SW 1271 (cell line): ENCODE measurements around the gene TLK1.
A peak's percentile ranks its signal among the peaks of the same experiment; 100 is the strongest.
"Not testable (repeated sequence)": the region's sequence is repeated elsewhere in the genome, so short reads cannot be mapped to it uniquely, and the experiment has no call there.

Experiments used
- DNase-seq, 2 experiments: peaks; one replicate each; lab custom pipeline; 2025; lab: John Stamatoyannopoulos, UW

Gene TLK1

DNA sequence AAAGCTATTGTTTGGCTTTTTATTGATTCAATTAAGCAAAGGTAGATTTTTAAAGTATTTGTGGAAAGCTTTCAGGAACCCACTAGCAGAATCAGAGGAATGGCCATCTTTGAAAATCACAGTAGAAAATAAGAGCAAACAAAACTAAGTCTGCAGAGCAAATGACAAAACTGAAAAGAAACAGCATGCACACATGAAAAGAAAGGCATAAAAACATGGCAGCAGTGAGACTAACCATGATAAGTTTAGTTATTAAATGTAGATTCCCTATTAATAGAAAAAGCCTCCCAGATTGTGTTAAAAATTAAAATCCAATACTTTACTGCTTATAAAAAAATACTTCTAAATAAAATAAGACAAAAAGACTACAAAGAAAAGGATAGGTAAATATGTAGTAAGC is 9.1 kb upstream of the TLK1 start:
- DNase-seq: no peak

DNA sequence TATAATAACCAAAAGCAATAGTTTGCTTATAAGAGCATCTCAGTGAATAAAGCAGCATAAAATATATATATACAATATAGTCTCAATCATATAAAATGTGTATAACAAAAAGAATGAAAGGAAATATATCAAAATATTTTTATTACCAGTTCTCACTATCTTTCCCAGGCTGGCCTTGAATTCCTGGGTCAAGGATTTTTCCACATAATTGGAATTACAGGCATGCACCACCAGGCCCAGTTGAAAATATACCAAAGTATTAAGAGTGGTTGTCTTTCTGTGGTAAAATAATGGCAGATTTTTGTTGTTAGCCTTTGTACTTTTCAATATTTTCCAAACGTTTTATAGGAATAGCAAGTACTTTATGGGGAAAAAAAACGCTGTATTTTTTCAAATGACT is 8.6 kb upstream of the TLK1 start:
- no peak for DNase-seq

DNA sequence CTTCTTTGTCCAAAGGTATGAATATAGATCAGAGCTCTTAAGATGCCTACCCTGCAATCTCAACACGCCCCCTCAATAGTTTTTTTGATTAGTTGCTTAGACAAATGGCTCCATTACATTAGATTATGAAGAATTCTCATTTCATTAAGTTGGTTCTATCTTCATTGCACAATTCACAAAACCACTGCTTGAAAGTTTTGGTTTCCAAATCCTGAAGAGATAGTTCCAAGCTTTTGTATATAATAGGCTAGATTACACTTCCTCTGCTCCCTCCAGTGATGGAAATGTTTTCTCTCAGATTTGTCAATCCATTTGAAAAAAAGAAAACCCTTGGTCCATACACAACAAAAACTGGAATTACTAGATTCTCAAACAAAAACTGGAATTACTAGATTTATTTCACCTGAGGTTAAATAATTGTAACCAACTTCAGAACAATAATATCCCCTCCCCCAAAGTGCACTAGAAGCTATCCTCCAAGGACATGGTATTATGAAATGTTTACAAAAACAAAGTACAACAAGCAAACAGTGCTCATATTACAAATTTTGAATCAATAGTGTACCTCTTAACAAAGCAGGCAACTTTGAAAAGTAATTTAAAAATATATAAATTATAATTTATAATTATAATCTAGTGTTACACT is 6.8 kb upstream of the TLK1 start:
- DNase-seq: no peak

DNA sequence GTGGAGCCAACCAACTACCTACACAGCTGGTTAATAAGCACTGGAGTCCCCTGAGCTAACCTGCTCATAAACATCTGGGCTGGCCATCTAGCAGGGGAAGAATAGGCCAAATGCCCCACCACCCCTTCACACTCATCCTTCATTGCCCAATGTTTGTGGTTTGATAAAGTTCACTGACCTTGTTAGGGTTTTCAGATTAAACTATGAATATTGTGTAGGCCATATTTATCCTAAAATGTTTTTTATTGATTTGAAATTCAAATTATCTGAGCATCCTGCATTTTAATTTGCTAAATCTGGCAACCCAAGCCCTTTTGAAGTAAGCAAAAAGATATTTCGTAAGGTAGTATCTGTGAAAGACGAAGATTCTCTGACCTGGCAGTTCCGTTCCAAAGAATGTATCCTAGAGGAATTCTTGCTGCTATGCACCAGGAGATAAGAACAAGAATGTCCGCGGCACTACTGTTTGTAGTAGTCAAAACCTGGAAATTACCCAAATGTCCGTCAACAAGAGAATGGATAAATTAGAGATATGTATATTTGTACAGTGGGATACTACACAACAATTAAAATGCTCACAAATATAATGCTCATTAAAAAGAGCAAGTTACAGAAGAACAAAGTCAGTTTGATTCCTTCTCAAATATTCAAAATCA is 5.8 kb upstream of the TLK1 start:
- no peak for DNase-seq

DNA sequence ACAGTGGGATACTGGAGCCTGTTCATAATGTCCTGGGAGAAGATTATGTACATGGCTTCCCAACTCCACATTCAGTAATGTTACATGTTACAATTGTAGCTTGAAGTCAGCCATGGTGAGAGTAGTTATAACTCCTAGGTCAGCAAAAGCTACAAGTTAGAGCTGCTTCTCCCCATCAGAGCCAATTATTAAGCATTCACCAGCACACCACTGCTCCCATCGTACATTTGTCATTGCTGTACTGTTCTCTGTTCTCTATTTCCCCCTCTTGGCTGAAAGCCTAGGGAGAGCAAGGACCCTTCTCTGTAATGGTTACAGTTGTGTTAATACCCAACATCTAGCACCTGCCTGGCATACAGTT is 5.3 kb upstream of the TLK1 start:
- no peak for DNase-seq

DNA sequence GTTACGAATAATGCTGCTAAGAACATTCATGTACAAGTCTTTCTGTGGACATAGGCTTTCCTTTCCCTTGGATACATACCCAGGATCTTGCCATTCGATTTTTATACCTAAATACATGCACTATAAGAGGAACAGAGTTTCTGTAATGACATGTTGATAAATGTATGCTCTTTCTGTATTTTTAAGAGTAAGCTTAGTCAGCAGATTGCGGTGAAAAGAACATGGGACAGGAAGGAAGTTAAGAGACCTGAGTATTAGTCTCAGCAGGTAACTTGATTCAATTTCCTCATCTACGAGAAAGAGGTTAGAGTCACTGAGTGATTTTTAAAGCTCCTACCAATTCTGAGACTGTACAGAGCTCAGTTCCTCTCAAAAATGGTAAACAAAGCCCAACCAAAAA is 2.6 kb upstream of the TLK1 start:
- DNase-seq: no peak

DNA sequence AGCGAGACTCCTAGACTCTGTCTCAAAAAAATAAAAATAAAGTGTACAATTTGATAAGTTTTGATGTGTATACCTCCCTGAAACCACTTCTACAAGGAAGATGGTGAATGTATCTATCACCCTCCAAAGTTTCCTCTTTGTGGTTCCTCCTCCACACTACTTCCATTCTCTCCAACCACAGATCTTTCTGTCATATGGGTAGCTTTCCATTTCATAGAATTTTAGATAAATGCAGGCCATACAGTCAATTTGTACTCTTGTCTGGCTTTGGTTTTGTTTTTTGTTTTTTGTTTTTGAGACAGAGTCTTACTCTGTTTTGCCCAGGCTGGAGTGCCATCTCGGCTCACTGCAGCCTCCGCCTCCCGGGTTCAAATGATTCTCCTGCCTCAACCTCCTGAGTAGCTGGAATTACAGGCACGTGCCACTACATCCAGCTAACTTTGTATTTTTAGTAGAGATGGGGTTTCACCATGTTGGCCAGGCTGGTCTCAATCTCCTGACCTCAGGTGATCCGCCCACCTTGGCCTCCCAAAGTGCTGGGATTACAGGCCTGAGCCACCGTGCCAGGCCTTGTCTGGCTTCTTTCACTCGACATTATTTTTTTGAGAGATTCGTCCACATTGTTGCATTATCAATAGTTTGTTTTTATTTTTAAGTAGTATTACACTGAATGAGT is 2.0 kb upstream of the TLK1 start:
- DNase-seq: not testable (repeated sequence)

DNA sequence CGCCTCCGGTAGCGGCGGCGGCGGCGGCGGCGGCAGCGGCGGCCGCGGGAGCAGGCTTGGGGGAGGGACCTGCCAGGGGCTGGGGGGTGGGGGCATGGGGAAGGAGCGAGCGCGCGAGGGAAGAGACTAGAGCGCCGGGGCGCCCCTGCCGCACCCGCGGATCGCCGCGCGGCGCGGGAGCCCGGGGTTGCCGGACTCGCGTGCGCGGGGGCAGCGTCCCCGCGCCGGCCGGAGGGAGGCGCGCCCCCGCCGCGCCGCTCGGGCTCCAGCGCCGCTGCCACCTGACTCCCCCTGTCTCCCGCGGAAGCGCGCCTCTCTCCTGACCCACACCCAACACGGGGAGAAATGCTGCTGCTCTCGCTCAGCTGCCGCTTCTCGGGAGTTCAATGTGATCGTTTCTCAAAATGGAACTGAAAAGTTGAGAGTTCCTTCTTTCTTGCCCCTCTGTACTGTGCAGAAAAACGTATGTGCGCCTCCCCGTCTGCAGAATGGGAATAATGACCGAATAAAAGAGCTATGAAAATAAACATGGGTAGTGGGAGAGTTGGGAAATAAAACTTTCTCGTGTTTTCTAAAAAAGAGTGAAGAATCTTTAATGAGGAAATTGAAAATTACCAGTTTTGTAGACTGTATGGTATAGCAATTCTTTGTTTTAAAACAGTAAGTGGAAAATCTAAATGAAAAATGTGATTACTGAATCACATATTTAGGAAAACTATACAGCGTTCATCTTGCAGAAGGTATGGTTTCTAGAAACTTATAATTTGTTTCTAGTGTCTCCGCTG is 455 bp upstream of the TLK1 start:
- peak; percentile 12 to 63 for DNase-seq

DNA sequence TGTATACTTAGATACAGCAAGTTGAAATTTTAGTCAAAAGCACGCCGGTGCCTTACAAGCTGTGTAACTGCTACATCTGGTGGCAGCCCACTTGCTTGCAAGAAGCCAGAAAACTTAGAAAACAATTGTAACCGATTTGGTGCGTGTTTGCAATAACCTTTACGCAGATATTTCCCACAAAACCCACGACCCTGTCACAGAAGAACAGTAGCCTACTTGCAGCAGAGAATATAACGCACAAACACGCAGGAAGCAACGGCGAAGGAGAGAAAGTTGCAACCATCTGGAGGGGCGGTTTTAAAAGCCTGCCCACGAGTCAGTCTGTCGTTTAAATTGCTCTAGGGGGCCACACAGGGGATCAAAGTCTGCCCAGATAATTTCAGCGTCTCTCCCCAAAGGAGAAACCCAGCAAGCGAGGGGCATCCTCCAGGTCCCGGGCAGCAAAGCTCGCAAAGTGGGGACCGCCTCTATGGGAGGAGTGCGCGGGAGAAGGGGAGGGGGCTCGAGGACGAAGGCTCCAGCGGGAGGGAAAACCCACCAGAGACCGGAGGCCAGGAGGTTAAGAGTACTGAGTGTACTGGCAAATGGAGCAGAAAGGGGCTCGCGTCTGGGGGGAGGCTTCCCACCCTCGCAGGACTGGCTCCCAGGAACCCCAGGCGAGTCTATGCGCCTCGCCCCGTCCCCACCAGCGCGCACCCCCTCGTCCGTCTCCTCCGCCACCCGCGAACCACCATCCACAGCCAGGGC is 1.1 kb downstream of the TLK1 start:
- DNase-seq: peak in 1 of 2 experiments; percentile 50

DNA sequence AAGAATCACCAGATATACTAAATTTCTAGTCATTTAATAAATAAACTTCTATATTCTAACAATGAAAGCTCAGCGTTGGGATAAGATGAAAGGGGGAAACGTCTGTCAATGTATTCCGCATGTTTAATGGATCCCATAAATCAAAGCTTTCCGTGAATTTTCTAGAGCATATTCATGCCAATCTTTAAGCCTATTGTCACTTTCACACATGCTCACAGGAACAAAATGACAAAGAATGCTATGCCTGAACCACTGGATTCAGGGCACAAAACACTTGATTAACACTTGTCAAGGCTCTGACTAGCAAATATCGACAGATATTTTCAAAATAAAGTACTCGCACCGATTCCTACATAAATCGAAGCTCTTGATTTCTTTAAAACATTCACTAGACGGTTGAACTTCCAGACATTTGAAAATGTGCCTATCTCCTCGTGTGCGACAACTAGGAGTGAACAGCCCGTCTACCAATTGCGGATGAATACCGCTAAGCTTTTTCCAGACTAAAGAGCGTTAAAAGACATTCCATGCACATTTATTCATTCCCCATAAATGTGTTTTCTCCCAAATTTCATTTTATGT is 1.8 kb downstream of the TLK1 start:
- no peak for DNase-seq

DNA sequence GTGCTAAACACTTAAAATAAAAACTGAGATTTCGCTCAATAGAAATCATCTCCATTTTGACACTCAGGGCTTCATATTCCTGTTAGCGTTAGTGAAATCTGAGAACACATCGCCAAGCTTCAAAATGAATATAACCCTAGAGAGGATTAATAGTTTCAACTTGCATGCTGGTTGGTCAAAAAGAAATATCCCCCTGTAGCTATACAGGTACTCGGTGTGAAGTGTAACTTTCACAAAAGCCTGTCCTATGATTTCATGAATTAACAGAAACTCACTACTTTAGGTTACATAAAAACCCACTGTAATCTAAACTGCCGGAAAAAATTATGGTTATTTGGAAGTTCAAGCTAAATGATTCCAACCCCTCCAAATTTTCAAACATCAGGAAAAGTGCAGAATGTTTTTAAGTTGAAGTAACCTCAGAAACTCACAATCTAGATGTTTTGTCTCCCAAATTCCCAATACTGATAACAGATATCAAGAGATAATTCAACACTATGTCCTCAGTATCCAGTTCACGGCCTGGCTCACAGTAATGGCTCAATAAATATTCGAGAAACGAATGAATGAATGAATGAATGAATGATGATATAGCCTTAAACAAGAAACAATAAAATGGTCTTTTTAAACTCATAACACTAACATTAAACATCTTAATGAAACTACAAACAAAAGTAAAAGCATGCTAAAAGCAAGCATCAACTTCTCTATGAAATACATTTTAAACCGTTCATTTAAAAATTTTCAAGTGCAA is 2.5 kb downstream of the TLK1 start:
- DNase-seq: no peak

DNA sequence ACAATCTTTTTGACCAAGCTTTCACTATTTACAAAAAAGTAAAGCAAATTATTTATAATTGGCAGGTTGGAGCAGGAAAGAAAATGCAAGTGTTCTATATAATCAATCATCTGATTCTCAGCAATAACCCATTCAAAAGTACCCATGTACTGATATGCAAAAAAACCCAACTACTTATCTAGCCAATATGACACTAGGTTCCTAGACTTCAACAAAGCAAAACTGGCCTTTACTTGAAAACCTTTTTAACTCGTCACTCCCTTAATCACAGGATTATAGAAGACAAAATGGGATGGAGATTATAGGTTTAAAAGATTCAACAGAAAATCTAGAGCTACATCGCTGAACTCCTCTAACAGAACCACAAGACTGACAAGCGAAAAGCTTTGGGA is 3.6 kb downstream of the TLK1 start:
- DNase-seq: no peak

DNA sequence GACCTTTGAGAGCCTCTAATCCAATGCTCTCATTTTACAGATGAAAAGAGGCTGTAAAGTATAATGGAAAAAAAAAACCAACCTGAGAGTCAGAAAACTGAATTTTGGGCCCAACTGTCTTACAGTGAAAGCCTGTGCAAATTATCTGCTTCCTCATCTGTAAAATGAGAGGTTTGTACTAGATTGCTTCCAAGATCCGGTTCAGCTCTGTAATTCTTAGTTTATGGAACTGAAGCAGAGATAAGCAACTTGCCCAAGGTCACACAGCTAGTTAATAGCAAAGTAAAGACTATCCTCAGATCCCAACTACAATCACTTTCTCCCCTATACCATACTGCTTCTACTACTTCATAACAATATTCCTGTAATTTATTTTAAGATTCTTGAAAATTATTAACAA is 6.3 kb downstream of the TLK1 start:
- no peak for DNase-seq

DNA sequence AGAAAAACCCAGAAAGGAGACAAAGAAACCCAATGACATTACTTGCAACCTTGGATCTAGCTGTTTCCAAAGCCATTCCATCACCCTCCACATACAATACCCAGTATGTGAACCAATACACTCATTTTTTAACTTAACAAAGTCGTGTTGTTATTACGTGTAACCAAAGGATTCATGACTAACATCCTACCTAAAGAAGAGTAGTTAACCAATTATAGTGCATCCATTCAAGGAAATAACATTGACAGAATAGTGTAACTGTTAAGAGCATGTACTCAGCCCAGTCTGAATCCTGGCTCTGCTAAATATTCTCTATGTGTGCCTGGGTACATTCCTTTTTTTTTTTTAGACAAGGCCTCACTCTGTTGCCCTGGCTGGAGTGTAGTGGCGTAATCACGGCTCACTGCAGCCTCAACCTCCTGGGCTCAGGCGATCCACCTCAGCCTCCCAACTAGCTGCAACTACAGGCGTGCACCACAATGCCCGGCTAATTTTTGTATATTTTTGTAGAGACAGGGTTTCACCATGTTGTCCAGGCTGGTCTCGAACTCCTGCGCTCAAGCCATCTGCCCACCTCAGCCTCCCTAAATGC is 9.9 kb downstream of the TLK1 start:
- no peak for DNase-seq

DNA sequence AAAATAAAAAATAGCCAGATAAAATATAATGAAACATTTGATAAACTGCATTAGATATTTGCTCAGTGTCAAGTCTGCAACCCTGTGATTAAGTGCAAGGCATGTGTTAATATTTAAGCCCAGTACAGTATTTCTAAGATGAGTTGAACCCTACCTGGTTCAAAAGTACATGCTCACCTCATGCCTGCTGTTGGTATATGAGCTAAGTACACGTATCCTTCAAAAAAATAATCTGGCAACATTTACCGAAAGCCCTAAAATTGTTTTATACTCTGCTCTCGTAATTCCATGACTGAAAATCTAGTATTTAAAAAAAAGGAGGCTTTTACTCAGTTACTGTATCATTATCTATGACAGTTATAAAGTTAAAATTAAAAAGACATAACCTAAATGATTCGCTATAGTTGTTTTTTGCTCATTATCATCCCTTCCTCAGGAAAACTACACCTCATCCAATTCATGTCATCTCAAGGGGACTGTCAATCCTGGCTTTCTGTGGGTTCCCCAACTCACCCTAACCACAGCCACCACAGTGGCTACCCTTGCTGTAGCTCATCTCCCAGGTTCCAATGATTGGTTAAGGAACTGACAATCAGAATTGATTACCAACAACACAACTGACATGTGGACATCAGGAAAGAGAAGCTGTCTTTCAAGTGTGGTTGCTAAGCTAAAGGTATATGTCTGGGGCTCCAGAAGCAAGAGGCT is 10.6 kb downstream of the TLK1 start:
- DNase-seq: no peak

DNA sequence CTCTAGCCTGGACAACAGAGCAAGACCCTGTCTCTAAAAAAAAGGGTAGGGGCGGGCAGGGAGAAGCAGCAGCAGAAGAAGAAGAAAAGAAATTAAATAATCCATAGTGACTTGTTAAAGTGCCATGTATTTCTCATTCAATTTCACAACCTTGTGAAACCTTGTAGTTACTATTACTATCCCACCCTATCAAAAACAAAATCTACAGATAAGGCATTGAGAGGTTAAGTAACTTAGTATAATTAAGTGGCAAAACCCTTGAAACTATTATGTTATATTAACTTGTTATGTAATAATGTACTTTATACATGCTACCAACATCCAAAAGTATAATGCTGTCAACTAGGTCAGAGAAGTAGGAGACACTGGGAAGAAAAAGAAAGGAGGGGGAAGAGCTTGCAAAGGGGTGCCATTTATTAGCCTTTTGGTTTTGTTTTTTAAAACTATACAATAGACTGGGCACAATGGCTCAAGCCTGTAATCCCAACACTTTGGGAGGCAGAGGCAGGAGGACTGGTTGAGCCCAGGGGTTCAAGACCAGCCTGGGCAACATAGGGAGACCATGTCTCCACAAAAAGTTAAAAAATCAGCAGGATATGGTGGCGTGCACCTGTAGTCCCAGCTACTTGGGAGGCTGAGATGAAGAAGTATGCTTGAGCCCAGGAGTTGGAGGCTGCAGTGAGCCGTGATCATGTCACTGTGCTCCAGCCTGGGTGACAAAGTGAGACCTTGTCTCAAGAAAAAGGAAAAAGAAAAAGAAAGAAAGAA is 11.3 kb downstream of the TLK1 start:
- no peak for DNase-seq

DNA sequence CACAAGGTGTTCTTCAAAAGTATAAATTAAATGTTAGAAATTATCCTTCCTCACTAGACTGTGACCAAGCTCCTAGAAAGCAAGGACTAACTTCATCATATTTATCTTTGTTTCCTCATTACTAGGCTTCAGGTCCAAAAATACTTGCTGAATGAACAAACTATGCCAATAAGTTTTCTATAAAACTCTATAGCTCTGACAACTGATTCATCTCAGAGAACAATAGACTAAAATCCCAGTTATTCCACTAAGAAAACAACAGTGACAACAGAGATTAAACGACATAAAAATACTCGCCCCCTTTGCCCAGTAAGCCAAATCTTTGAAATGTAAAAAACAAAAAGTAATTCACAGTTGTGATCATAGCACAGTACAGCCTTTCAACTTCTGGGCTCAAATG is 13.6 kb downstream of the TLK1 start:
- no peak for DNase-seq

DNA sequence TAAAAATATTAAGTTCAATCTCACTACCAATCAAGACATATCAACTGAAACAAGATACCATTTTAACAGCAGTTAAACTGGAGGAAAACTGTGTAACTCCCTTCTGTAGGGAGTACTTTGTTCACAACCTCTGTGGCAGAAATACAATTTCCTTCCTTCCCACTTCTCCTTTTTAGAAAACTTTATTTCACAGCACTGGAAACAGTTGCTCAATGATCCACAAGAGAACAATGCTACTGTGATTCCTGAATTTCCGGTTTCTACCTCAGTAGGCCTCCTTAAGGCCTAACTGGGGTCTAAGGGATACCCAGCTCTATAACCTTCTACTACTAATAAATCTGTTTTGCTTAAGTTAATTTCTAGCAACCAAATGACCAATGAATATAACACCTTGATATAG is 14.1 kb downstream of the TLK1 start:
- DNase-seq: no peak

DNA sequence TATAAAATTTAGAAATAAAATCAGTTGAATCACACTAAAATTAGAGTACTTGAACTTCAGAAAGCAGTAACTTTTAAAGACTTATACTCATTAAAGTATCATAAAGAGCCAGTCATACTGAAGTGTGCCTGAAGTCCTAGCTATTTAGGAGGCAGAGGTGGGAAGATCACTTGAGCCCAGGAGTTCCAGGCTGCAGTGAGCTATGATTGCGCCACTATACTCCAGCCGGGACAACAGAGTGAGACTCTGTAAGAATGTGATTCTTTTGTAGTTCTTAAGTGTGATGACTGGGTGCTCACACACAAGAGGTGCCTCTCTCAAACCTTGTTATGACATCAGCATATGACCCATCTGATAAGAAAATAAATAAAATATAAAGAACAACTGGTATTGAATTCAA is 14.6 kb downstream of the TLK1 start:
- no peak for DNase-seq
